Mammary epithelial cell (primary cell): ENCODE measurements around the gene RSAD1.

ENCODE experiments used
- CTCF ChIP-seq, 2 donors: IDR thresholded peaks in 1 of 2; conservative IDR thresholded peaks in 1 of 2; 2 replicates each; pipeline ENCODE4 v1.5.1; 2011 to 2012; ENCODE audit warnings: inconsistent platforms in 2 of 2, low read length in 2 of 2, mild to moderate bottlenecking in 2 of 2, control low read depth in 1 of 2, low read depth in 1 of 2; ENCODE audit not compliant: insufficient read depth in 1 of 2; ENCODE audit errors: extremely low read depth in 1 of 2
- EZH2 ChIP-seq: IDR thresholded peaks from 2 replicates; pipeline ENCODE4 v1.6.1; 2012; ENCODE audit warnings: low read length, inconsistent platforms, borderline replicate concordance

- TF ChIP-seq CTCF (conservative IDR thresholded peaks at IDR 0.05 in 1 of 2, IDR thresholded peaks at IDR 0.05 in 1 of 2; ENCODE audit: extremely low read depth in 1 of 2, insufficient read depth in 1 of 2, low read depth in 1 of 2, low read length in 2 of 2) (no peak), EZH2 (no peak)
Measured at GRCh38 chr17:50453901-50454300, 24.8 kb upstream of the RSAD1 start.
